Activated CD8-positive, alpha-beta memory T cell treated with anti-CD3 and anti-CD28 coated beads for 1 hour (primary cell): ENCODE results near the gene ADCY5.

Experiments
- DNase-seq, 2 donors: peaks; one replicate each; pipeline ENCODE4 v3.0.0-alpha.2; 2020; ENCODE audit warnings: low read depth in 1 of 2; ENCODE audit errors: extremely low read depth in 1 of 2

ADCY5 gene

GRCh38 chr3:123431007-123431657 is 17.8 kb downstream of the ADCY5 start:
- DNase-seq, result no peak

- no peak for DNase-seq
These were observed 18.6 kb downstream of the ADCY5 start for GRCh38 chr3:123430266-123430665.

- no peak for DNase-seq
These were observed 19.3 kb downstream of the ADCY5 start for GRCh38 chr3:123429362-123430125.

- DNase-seq, result no peak
These were observed 23.7 kb downstream of the ADCY5 start for GRCh38 chr3:123424999-123425712.

- DNase-seq, result no peak
These were observed 24.4 kb downstream of the ADCY5 start for GRCh38 chr3:123424321-123424998.

- DNase-seq, result no peak
These were observed 25.1 kb downstream of the ADCY5 start for GRCh38 chr3:123423806-123424205.

- DNase-seq, result no peak
These were observed 25.9 kb downstream of the ADCY5 start for GRCh38 chr3:123423031-123423430.

GRCh38 chr3:123422457-123422856 is 26.4 kb downstream of the ADCY5 start:
- no peak for DNase-seq

- no peak for DNase-seq
These were observed 27.3 kb downstream of the ADCY5 start for GRCh38 chr3:123421353-123422174.

- no peak for DNase-seq
These were observed 28.4 kb downstream of the ADCY5 start for GRCh38 chr3:123420416-123420968.

GRCh38 chr3:123419850-123420297 is 29.0 kb downstream of the ADCY5 start:
- DNase-seq, result no peak

GRCh38 chr3:123419181-123419849 is 29.6 kb downstream of the ADCY5 start:
- DNase-seq, result no peak

GRCh38 chr3:123416647-123417046 is 32.2 kb downstream of the ADCY5 start:
- no peak for DNase-seq

GRCh38 chr3:123416173-123416572 is 32.7 kb downstream of the ADCY5 start:
- DNase-seq, result no peak

- DNase-seq, result no peak
These were observed 33.7 kb downstream of the ADCY5 start for GRCh38 chr3:123414973-123415775.

- no peak for DNase-seq
These were observed 35.9 kb downstream of the ADCY5 start for GRCh38 chr3:123412811-123413604.

- no peak for DNase-seq
These were observed 36.8 kb downstream of the ADCY5 start for GRCh38 chr3:123412076-123412475.
